ENCODE measurements around the gene REEP2. TPM values are rescaled to one million over a fixed set of nuclear protein-coding genes. Genes with fewer than 3 reads are reported as not detected.

The REEP2 gene, protein sequence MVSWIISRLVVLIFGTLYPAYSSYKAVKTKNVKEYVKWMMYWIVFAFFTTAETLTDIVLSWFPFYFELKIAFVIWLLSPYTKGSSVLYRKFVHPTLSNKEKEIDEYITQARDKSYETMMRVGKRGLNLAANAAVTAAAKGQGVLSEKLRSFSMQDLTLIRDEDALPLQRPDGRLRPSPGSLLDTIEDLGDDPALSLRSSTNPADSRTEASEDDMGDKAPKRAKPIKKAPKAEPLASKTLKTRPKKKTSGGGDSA
- total RNA-seq (2022; extraction: Qiagen RNA extraction), result 6.2 to 7.7 TPM (median 6.7 TPM) in 5 replicates

DNA sequence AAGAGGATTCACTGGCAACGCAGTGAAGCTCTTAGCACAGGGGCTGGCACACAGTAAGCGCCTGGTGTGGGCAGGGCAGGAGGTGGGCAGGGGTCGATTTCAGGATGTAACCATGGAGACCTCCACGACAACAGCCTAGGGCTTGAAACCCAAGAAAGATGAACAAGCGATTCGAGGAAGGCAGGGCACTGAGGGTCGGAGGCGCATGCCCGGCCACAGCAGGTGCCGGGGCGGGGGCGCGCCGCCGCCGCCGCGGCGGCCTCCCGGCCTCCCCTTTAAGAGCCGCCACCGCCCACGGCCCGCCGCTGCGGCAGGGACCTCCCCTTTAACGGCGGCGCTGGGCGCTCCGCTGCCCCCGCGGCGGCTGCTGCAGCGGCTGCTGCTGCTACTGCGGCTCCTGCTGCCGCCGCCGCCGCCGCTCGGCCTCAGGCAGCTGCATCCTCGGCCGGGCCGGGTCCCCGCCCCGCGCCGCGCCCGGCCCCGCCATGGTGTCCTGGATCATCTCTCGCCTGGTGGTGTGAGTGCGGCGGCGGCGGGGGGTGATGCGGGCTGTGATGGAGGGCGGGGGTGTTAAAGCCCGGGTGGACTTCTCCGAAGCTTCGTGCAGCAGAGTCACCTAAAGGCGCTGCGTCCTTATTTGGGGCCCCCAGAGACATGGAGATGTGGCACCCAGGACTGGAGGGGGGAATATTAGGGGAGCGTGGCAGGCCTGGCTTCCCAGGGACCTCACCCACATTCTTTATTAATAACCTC, at the start of gene REEP2:
Gene REEP2 (plus strand): TSS at position 334 of the 753 bp plus-strand sequence. CDS start 152 bp downstream, at position 486.

GRCh38 chr5:138465261-138466124, 26.6 kb downstream of the REEP2 start, which contains the start of gene EGR1:
TSS of gene EGR1 (plus strand) at chr5:138465479. CDS start at chr5:138465762, 283 bp downstream.

Other genes starting within 250 kb of the REEP2 start
- gene CDC23, start 225.7 kb upstream of the REEP2 start, total RNA-seq (2022; extraction: Qiagen RNA extraction), result 23.2 to 30.2 TPM (median 28.1 TPM) in 5 replicates
- gene GFRA3, start 164.4 kb upstream of the REEP2 start, total RNA-seq (2022; extraction: Qiagen RNA extraction), result 0.05 to 0.07 TPM in 2 of 5 replicates, not detected in the others
- gene CDC25C, start 107.3 kb upstream of the REEP2 start, total RNA-seq (2022; extraction: Qiagen RNA extraction), result 9.0 to 11.0 TPM (median 9.7 TPM) in 5 replicates
- gene FAM53C, start 100.8 kb upstream of the REEP2 start, total RNA-seq (2022; extraction: Qiagen RNA extraction), result 17.4 to 21.1 TPM (median 19.6 TPM) in 5 replicates
- 38.3 to 45.6 TPM (median 43.9 TPM) in 5 replicates for gene KDM3B, start 86.4 kb upstream of the REEP2 start, total RNA-seq (2022; extraction: Qiagen RNA extraction)
- gene EGR1, start 26.4 kb downstream of the REEP2 start, total RNA-seq (2022; extraction: Qiagen RNA extraction), result 8.6 to 14.0 TPM (median 11.8 TPM) in 5 replicates
- gene ETF1, start 104.2 kb downstream of the REEP2 start, total RNA-seq (2022; extraction: Qiagen RNA extraction), result 135 to 153 TPM (median 139 TPM) in 5 replicates
- 303 to 366 TPM (median 343 TPM) in 5 replicates for gene HSPA9, start 136.3 kb downstream of the REEP2 start, total RNA-seq (2022; extraction: Qiagen RNA extraction)

Measured in A549 treated with dexamethasone at 1 μM for 4 hours (cell line).